Measurements from ENCODE around the gene GRID1. TPM values are rescaled to one million over a fixed set of nuclear protein-coding genes. Genes with fewer than 3 reads are reported as not detected.

The GRID1 gene
- total RNA-seq, 1 experiment from 2014 or later = not detected

DNA sequence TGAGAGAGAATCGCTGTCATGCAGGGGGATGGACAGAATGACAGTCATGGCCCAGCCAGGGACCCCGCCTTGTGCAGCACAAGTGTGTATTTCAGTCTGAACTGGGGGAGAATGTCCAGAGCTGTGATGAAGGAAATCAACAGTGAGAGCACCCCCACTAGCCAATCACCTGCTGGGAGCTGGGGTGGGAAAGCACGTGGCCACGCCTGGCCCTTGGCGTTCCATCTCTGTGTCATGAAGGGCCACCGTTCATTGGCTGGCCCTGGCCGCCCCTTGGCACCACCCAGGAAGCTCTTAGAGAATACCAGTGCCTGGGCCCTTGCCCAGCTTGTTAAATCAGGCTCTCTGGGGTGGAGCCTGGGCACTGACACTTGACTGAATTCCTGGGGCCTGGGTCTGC lies 22.8 kb downstream of the GRID1 start:
- H3F3A ChIP-seq (ENCODE audit: insufficient read depth, low read depth) = no peaks in the 10 kb centered on the region
- intact Hi-C loops (cut with micrococcal nuclease; ENCODE audit: unreplicated experiment) = loop anchor here (10.0 kb wide), 1 partner anchor 89 kb away; no protein-coding TSS in a partner anchor
- H4K20me1 ChIP-seq (ENCODE audit: insufficient read depth) = no peaks in the 10 kb centered on the region
- peaks cover 12% of the 10 kb centered on the region; the same call in 1 of the 2 replicates for H3K4me1 ChIP-seq (replicated peaks; ENCODE audit: insufficient read depth)
- no peak overlapping the region for H3K4me3 ChIP-seq
- no peak for DNase-seq
- CTCF ChIA-PET = no interaction called here
- TF ChIP-seq EZH2 (IDR thresholded peaks at IDR 0.05; ENCODE audit: low read depth) = no peak
- TF ChIP-seq, protein P1, sequence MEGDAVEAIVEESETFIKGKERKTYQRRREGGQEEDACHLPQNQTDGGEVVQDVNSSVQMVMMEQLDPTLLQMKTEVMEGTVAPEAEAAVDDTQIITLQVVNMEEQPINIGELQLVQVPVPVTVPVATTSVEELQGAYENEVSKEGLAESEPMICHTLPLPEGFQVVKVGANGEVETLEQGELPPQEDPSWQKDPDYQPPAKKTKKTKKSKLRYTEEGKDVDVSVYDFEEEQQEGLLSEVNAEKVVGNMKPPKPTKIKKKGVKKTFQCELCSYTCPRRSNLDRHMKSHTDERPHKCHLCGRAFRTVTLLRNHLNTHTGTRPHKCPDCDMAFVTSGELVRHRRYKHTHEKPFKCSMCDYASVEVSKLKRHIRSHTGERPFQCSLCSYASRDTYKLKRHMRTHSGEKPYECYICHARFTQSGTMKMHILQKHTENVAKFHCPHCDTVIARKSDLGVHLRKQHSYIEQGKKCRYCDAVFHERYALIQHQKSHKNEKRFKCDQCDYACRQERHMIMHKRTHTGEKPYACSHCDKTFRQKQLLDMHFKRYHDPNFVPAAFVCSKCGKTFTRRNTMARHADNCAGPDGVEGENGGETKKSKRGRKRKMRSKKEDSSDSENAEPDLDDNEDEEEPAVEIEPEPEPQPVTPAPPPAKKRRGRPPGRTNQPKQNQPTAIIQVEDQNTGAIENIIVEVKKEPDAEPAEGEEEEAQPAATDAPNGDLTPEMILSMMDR (conservative IDR thresholded peaks at IDR 0.05) = no peak
- H3K27ac ChIP-seq = no peak overlapping the region
- H3K79me2 ChIP-seq (ENCODE audit: low read depth) = no peaks in the 10 kb centered on the region
- POLR2A ChIA-PET (ENCODE audit: unreplicated experiment) = no interaction called here
- H3K9me3 ChIP-seq (ENCODE audit: insufficient read depth, low read depth) = no peaks in the 10 kb centered on the region
- no peak overlapping the region for H3K4me2 ChIP-seq
- no peaks in the 10 kb centered on the region for H3K36me3 ChIP-seq (ENCODE audit: low read depth)
- no peaks in the 10 kb centered on the region for H3K27me3 ChIP-seq (ENCODE audit: insufficient read depth, low read depth)
- no peaks in the 10 kb centered on the region for H3K9me2 ChIP-seq (ENCODE audit: insufficient read depth)
- BruUV-seq (replicated peaks) = no TSS peak
- no peak overlapping the region for H2AFZ ChIP-seq

DNA sequence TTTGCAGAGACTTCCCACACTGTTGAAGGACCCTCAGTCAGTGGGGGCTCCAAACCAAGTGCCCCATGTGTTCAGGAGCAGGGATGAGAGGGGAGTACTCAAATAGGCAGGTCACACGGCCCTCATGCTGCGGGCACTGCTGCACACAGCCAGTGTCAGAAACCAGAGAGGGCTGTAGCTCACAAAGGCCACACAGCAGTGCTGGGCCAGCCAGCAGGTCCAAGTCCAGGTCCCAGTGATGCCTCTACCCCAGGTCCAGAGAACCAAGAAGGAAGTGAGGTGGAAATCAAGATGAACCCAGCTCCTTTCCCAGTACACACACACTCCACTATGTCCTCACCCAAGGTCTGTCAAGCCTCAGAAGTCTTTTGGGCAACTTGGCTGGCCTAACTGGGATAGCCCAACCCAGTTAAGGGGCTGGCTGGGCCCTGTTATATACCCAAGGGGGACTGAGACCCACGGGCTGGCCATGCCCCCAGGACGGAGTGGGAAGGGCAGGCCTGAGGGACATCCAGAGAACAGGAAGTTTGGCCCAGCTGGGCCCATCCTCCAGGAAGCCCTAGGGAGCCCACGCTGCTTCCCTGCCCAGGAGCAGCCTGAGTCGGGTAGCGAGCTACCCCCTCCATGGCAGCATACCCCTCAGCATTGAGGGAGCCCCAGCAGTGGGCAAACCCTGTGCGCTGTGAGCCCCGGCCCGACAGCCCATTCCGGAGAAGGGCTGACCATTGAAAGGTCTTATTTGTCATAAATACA lies 24.3 kb downstream of the GRID1 start:
- Histone ChIP-seq H3K4me2 (no peak overlapping the region), H3K4me3 (no peak overlapping the region), H4K20me1 (ENCODE audit: insufficient read depth) (no peaks in the 10 kb centered on the region), H3K27ac (no peak overlapping the region), H3K4me1 (replicated peaks; ENCODE audit: insufficient read depth) (peaks cover 12% of the 10 kb centered on the region; the same call in 1 of the 2 replicates), H3K9me2 (ENCODE audit: insufficient read depth) (no peaks in the 10 kb centered on the region), H3F3A (ENCODE audit: insufficient read depth, low read depth) (no peaks in the 10 kb centered on the region), H3K79me2 (ENCODE audit: low read depth) (no peaks in the 10 kb centered on the region), H3K27me3 (ENCODE audit: insufficient read depth, low read depth) (no peaks in the 10 kb centered on the region), H3K36me3 (ENCODE audit: low read depth) (no peaks in the 10 kb centered on the region), H2AFZ (no peak overlapping the region), H3K9me3 (ENCODE audit: insufficient read depth, low read depth) (no peaks in the 10 kb centered on the region)
- intact Hi-C loops (cut with micrococcal nuclease; ENCODE audit: unreplicated experiment) = loop anchor here (10.0 kb wide), 1 partner anchor 87 kb away; no protein-coding TSS in a partner anchor
- CTCF ChIA-PET = no interaction called here
- no peak for DNase-seq
- no TSS peak for BruUV-seq (replicated peaks)
- POLR2A ChIA-PET (ENCODE audit: unreplicated experiment) = no interaction called here
- no peak for TF ChIP-seq EZH2 (IDR thresholded peaks at IDR 0.05; ENCODE audit: low read depth)
- TF ChIP-seq, protein P1 (conservative IDR thresholded peaks at IDR 0.05) = no peak

DNA sequence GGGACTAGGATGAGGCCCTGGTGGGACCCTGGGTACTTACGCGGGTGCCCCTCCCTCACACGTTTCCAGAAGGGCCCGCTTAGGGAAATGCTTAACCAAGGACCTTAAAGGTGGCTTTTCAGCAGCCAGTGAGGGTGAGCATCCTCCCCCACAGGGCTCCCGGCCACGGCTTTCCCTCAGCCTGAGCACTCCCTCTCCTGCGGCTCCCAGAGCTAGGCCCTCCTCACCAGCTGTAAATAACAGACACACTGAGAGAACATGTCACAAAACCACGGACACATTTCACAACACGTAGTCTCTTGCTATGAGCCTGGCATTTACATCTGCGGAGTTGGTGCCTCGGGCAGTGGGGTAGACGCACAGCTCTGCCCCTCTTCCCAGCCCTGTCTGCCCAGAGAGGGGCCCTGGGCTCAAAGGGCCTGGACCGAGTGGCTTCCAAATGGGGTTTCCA lies 25.2 kb downstream of the GRID1 start:
- no peak for DNase-seq
- H3K9me3 ChIP-seq (ENCODE audit: insufficient read depth, low read depth) = no peaks in the 10 kb centered on the region
- CTCF ChIA-PET = no interaction called here
- no peaks in the 10 kb centered on the region for H3F3A ChIP-seq (ENCODE audit: insufficient read depth, low read depth)
- H2AFZ ChIP-seq = no peak overlapping the region
- POLR2A ChIA-PET (ENCODE audit: unreplicated experiment) = no interaction called here
- no peaks in the 10 kb centered on the region for H4K20me1 ChIP-seq (ENCODE audit: insufficient read depth)
- no peaks in the 10 kb centered on the region for H3K9me2 ChIP-seq (ENCODE audit: insufficient read depth)
- H3K79me2 ChIP-seq (ENCODE audit: low read depth) = no peaks in the 10 kb centered on the region
- H3K4me1 ChIP-seq (replicated peaks; ENCODE audit: insufficient read depth) = peaks cover 10% of the 10 kb centered on the region; the same call in 1 of the 2 replicates
- no TSS peak for BruUV-seq (replicated peaks)
- no peak overlapping the region for H3K4me3 ChIP-seq
- intact Hi-C loops (cut with micrococcal nuclease; ENCODE audit: unreplicated experiment) = loop anchor here (10.0 kb wide), 1 partner anchor 87 kb away; no protein-coding TSS in a partner anchor
- TF ChIP-seq EZH2 (IDR thresholded peaks at IDR 0.05; ENCODE audit: low read depth) = no peak
- TF ChIP-seq, protein P1 (conservative IDR thresholded peaks at IDR 0.05) = no peak
- H3K27ac ChIP-seq = no peak overlapping the region
- no peaks in the 10 kb centered on the region for H3K36me3 ChIP-seq (ENCODE audit: low read depth)
- no peak overlapping the region for H3K4me2 ChIP-seq
- no peaks in the 10 kb centered on the region for H3K27me3 ChIP-seq (ENCODE audit: insufficient read depth, low read depth)
